Measurements from ENCODE around the gene ZNF775. TPM values are rescaled to one million over a fixed set of nuclear protein-coding genes. Genes with fewer than 3 reads are reported as not detected.

Gene ZNF775
- total and polyA plus RNA-seq, 4 experiments from 2014 or later, result 0.67 to 7.6 (median 4.9) TPM

GRCh38 chr7:150412518-150413488 is 33.7 kb downstream of the ZNF775 start:
- CTCF ChIA-PET (ENCODE audit: partially characterized antibody), result interaction anchor here (0.7 kb wide), 1 partner anchor 12 kb away, joined by 4 read pairs; no protein-coding TSS in a partner anchor
- H3K27me3 Mint-ChIP-seq, result no peaks in the 10 kb centered on the region
- no peaks in the 10 kb centered on the region for H3K9me3 ChIP-seq (ENCODE audit: control insufficient read depth in 1 of 2, low read length in 2 of 2)
- intact Hi-C loops (cut with micrococcal nuclease), result no loop called here
- peaks cover 7 to 8% (median 8%) of the 10 kb centered on the region in 4 donors for H3K4me1 Mint-ChIP-seq
- H3K27ac ChIP-seq (ENCODE audit: low read depth, low read length), result no peak overlapping the region
- H3K9me3 Mint-ChIP-seq, result no peaks in the 10 kb centered on the region
- H3K27me3 ChIP-seq (ENCODE audit: insufficient read depth, low read length), result no peaks in the 10 kb centered on the region
- H3K4me3 ChIP-seq (ENCODE audit: low read length in 2 of 2), result no peak overlapping the region
- no peak overlapping the region for H3K4me3 Mint-ChIP-seq
- H3K36me3 Mint-ChIP-seq, result peaks cover 16 to 31% of the 10 kb centered on the region in 2 donors
- peak overlapping the region in 1 of 7 donors; percentile 53 for H3K27ac Mint-ChIP-seq
- no peak for DNase-seq
- H3K4me1 ChIP-seq (ENCODE audit: insufficient read depth, low read length), result no peaks in the 10 kb centered on the region
- H3K36me3 ChIP-seq (ENCODE audit: insufficient read depth, low read length), result peaks cover 11% of the 10 kb centered on the region
- POLR2A ChIA-PET (ENCODE audit: partially characterized antibody), result no interaction called here

- H3K4me3 Mint-ChIP-seq, result no peak overlapping the region
- ChIA-PET CTCF (ENCODE audit: partially characterized antibody) (interaction anchor here (0.6 to 0.7 kb wide), 2 partner anchors 11 to 788 kb away, joined by 3 to 4 read pairs; no protein-coding TSS in a partner anchor), POLR2A (ENCODE audit: partially characterized antibody) (no interaction called here)
- peaks cover 3 to 6% (median 5%) of the 10 kb centered on the region in 4 donors for H3K4me1 Mint-ChIP-seq
- no peak overlapping the region for H3K27ac Mint-ChIP-seq
- no peaks in the 10 kb centered on the region for H3K27me3 ChIP-seq (ENCODE audit: insufficient read depth, low read length)
- H3K4me3 ChIP-seq (ENCODE audit: low read length in 2 of 2), result no peak overlapping the region
- no peak overlapping the region for H3K27ac ChIP-seq (ENCODE audit: low read depth, low read length)
- no peak for DNase-seq
- H3K9me3 Mint-ChIP-seq, result no peaks in the 10 kb centered on the region
- H3K36me3 ChIP-seq (ENCODE audit: insufficient read depth, low read length), result peaks cover 11% of the 10 kb centered on the region
- H3K4me1 ChIP-seq (ENCODE audit: insufficient read depth, low read length), result no peaks in the 10 kb centered on the region
- H3K27me3 Mint-ChIP-seq, result no peaks in the 10 kb centered on the region
- H3K9me3 ChIP-seq (ENCODE audit: control insufficient read depth in 1 of 2, low read length in 2 of 2), result no peaks in the 10 kb centered on the region
- intact Hi-C loops (cut with micrococcal nuclease), result no loop called here
- H3K36me3 Mint-ChIP-seq, result peaks cover 13 to 27% of the 10 kb centered on the region in 2 donors
Observed at GRCh38 chr7:150413640-150414081, 34.5 kb downstream of the ZNF775 start.

- Histone ChIP-seq H3K27ac (ENCODE audit: low read depth, low read length) (no peak overlapping the region), H3K9me3 (ENCODE audit: control insufficient read depth in 1 of 2, low read length in 2 of 2) (no peaks in the 10 kb centered on the region), H3K4me3 (ENCODE audit: low read length in 2 of 2) (no peak overlapping the region), H3K27me3 (ENCODE audit: insufficient read depth, low read length) (no peaks in the 10 kb centered on the region), H3K4me1 (ENCODE audit: insufficient read depth, low read length) (peaks cover under 1% of the 10 kb centered on the region), H3K36me3 (ENCODE audit: insufficient read depth, low read length) (peaks cover 4% of the 10 kb centered on the region)
- POLR2A ChIA-PET (ENCODE audit: partially characterized antibody), result interaction anchor here (2.3 kb wide), 1 partner anchor 10 kb away, joined by 9 read pairs; a partner anchor contains a TSS
- intact Hi-C loops (cut with micrococcal nuclease), result no loop called here
- no peak overlapping the region for H3K4me3 Mint-ChIP-seq
- peak overlapping the region in 1 of 7 donors; percentile 80 for H3K27ac Mint-ChIP-seq
- peaks cover 0 to 5% (median 2%) of the 10 kb centered on the region in 4 donors for H3K4me1 Mint-ChIP-seq
- no peaks in the 10 kb centered on the region for H3K27me3 Mint-ChIP-seq
- no peaks in the 10 kb centered on the region for H3K9me3 Mint-ChIP-seq
- H3K36me3 Mint-ChIP-seq, result peaks cover 8 to 16% of the 10 kb centered on the region in 2 donors
- DNase-seq, result no peak
- CTCF ChIA-PET (ENCODE audit: partially characterized antibody), result interaction anchor here (1.1 kb wide), 1 partner anchor 10 kb away, joined by 4 read pairs; a partner anchor contains a TSS
Observed at GRCh38 chr7:150415161-150416153, 36.3 kb downstream of the ZNF775 start.

- Histone ChIP-seq H3K9me3 (ENCODE audit: control insufficient read depth in 1 of 2, low read length in 2 of 2) (no peaks in the 10 kb centered on the region), H3K4me3 (ENCODE audit: low read length in 2 of 2) (no peak overlapping the region), H3K27ac (ENCODE audit: low read depth, low read length) (no peak overlapping the region), H3K4me1 (ENCODE audit: insufficient read depth, low read length) (peaks cover 10% of the 10 kb centered on the region), H3K36me3 (ENCODE audit: insufficient read depth, low read length) (no peaks in the 10 kb centered on the region), H3K27me3 (ENCODE audit: insufficient read depth, low read length) (no peaks in the 10 kb centered on the region)
- no peaks in the 10 kb centered on the region for H3K9me3 Mint-ChIP-seq
- ChIA-PET POLR2A (ENCODE audit: partially characterized antibody) (interaction anchor here (2.0 kb wide), 1 partner anchor 11 kb away, joined by 4 read pairs; no protein-coding TSS in a partner anchor), CTCF (ENCODE audit: partially characterized antibody) (interaction anchor here (0.6 to 2.0 kb wide), 5 partner anchors 8 to 62 kb away, joined by 3 to 11 read pairs (median 3); a partner anchor contains a TSS)
- no peak overlapping the region for H3K4me3 Mint-ChIP-seq
- no peak for DNase-seq
- intact Hi-C loops (cut with micrococcal nuclease), result no loop called here
- peaks cover 5 to 8% (median 8%) of the 10 kb centered on the region in 4 donors for H3K4me1 Mint-ChIP-seq
- no peaks in the 10 kb centered on the region for H3K27me3 Mint-ChIP-seq
- H3K36me3 Mint-ChIP-seq, result no peaks in the 10 kb centered on the region
- peak overlapping the region in 1 of 7 donors; percentile 13 for H3K27ac Mint-ChIP-seq
Observed at GRCh38 chr7:150417239-150417638, 38.1 kb downstream of the ZNF775 start.

- no peaks in the 10 kb centered on the region for H3K27me3 ChIP-seq (ENCODE audit: insufficient read depth, low read length)
Observed at GRCh38 chr7:150417863-150418262, 38.7 kb downstream of the ZNF775 start.

GRCh38 chr7:150420242-150420641 is 41.1 kb downstream of the ZNF775 start:
- H3K4me1 Mint-ChIP-seq, result peaks cover 5 to 8% (median 6%) of the 10 kb centered on the region in 4 donors
- no peaks in the 10 kb centered on the region for H3K9me3 ChIP-seq (ENCODE audit: control insufficient read depth in 1 of 2, low read length in 2 of 2)
- H3K36me3 ChIP-seq (ENCODE audit: insufficient read depth, low read length), result no peaks in the 10 kb centered on the region
- DNase-seq, result no peak
- H3K9me3 Mint-ChIP-seq, result no peaks in the 10 kb centered on the region
- H3K4me3 ChIP-seq (ENCODE audit: low read length in 2 of 2), result no peak overlapping the region
- intact Hi-C loops (cut with micrococcal nuclease), result loop anchor here (2.0 kb wide), 1 partner anchor 133 kb away; no protein-coding TSS in a partner anchor
- H3K36me3 Mint-ChIP-seq, result no peaks in the 10 kb centered on the region
- ChIA-PET POLR2A (ENCODE audit: partially characterized antibody) (interaction anchor here (1.0 to 1.2 kb wide), 2 partner anchors 42 to 52 kb away, joined by 3 to 4 read pairs; partner anchors contain the start of gene REPIN1), CTCF (ENCODE audit: partially characterized antibody) (interaction anchor here (1.2 to 1.8 kb wide), 2 partner anchors 64 to 65 kb away, joined by 3 to 4 read pairs; no protein-coding TSS in a partner anchor)
- peak overlapping the region in 1 of 7 donors; percentile 60 for H3K27ac Mint-ChIP-seq
- H3K4me1 ChIP-seq (ENCODE audit: insufficient read depth, low read length), result peaks cover 10% of the 10 kb centered on the region
- H3K27me3 Mint-ChIP-seq, result no peaks in the 10 kb centered on the region
- H3K27me3 ChIP-seq (ENCODE audit: insufficient read depth, low read length), result no peaks in the 10 kb centered on the region
- no peak overlapping the region for H3K27ac ChIP-seq (ENCODE audit: low read depth, low read length)
- H3K4me3 Mint-ChIP-seq, result no peak overlapping the region

More at GRCh38 chr7:150417863-150418262, 38.7 kb downstream of the ZNF775 start:
- Histone ChIP-seq H3K36me3 (ENCODE audit: insufficient read depth, low read length) (no peaks in the 10 kb centered on the region), H3K27ac (ENCODE audit: low read depth, low read length) (no peak overlapping the region), H3K9me3 (ENCODE audit: control insufficient read depth in 1 of 2, low read length in 2 of 2) (no peaks in the 10 kb centered on the region), H3K4me3 (ENCODE audit: low read length in 2 of 2) (no peak overlapping the region), H3K4me1 (ENCODE audit: insufficient read depth, low read length) (peaks cover 10% of the 10 kb centered on the region)
- intact Hi-C loops (cut with micrococcal nuclease), result no loop called here
- ChIA-PET CTCF (ENCODE audit: partially characterized antibody) (interaction anchor here (1.0 to 2.0 kb wide), 6 partner anchors 8 to 63 kb away, joined by 3 to 11 read pairs (median 4); a partner anchor contains a TSS), POLR2A (ENCODE audit: partially characterized antibody) (interaction anchor here (2.0 kb wide), 1 partner anchor 11 kb away, joined by 4 read pairs; no protein-coding TSS in a partner anchor)
- no peak overlapping the region for H3K4me3 Mint-ChIP-seq
- no peak for DNase-seq
- H3K36me3 Mint-ChIP-seq, result no peaks in the 10 kb centered on the region
- no peaks in the 10 kb centered on the region for H3K27me3 Mint-ChIP-seq
- H3K9me3 Mint-ChIP-seq, result no peaks in the 10 kb centered on the region
- peak overlapping the region in 1 of 7 donors; percentile 75 for H3K27ac Mint-ChIP-seq
- peaks cover 5 to 8% (median 7%) of the 10 kb centered on the region in 4 donors for H3K4me1 Mint-ChIP-seq

All from CD4-positive, alpha-beta memory T cell (primary cell).